Choroid plexus epithelial cell (primary cell): ENCODE data around the gene TPD52L1.

Source experiments
- DNase-seq: peaks from one replicate; pipeline ENCODE4 v3.0.0-alpha.2; 2010; ENCODE audit warnings: low read depth
- H3K4me3 ChIP-seq: 2 replicates; pipeline ENCODE4 v1.5.1; 2011; ENCODE audit warnings: low read depth, mild to moderate bottlenecking, control low read depth, low read length, moderate library complexity
- CTCF ChIP-seq: conservative IDR thresholded peaks from 2 replicates; pipeline ENCODE4 v1.5.1; 2011; ENCODE audit warnings: low read depth, mild to moderate bottlenecking, control low read depth, inconsistent platforms, low read length, moderate library complexity

Gene TPD52L1

GRCh38 chr6:125211352-125211751 is 57.8 kb downstream of the TPD52L1 start:
- no peak for DNase-seq
- no peak overlapping the region for H3K4me3 ChIP-seq
- no peak for TF ChIP-seq CTCF

GRCh38 chr6:125212377-125212776 is 58.8 kb downstream of the TPD52L1 start:
- TF ChIP-seq CTCF, result no peak
- DNase-seq, result no peak
- H3K4me3 ChIP-seq, result no peak overlapping the region

DNA sequence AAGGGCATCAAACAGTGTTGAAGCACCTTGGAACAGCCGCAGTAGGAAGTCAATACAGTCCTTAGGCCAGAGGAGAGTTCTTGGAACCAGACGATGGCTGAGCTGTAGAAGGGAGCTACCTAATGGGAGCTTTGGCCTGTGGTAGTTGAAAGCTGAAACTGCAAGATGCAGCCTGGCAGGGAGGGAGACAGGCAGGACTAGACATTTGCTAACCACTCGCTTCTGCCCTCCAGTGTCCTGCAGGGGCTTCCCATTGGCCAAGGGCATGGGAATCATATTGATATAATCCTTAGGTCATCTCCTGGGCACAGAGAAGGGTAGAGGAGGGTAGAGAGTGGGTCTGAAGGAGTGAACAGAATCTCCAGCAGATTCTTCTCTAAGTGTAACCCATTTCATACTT is 60.4 kb downstream of the TPD52L1 start:
- no peak overlapping the region for H3K4me3 ChIP-seq
- no peak for DNase-seq
- no peak for TF ChIP-seq CTCF

GRCh38 chr6:125215252-125215819 is 61.8 kb downstream of the TPD52L1 start:
- DNase-seq, result no peak
- TF ChIP-seq CTCF, result no peak

GRCh38 chr6:125216015-125216414 is 62.4 kb downstream of the TPD52L1 start:
- H3K4me3 ChIP-seq, result no peak overlapping the region
- DNase-seq, result no peak
- TF ChIP-seq CTCF, result no peak

More at GRCh38 chr6:125215252-125215819, 61.8 kb downstream of the TPD52L1 start:
- H3K4me3 ChIP-seq, result no peak overlapping the region

DNA sequence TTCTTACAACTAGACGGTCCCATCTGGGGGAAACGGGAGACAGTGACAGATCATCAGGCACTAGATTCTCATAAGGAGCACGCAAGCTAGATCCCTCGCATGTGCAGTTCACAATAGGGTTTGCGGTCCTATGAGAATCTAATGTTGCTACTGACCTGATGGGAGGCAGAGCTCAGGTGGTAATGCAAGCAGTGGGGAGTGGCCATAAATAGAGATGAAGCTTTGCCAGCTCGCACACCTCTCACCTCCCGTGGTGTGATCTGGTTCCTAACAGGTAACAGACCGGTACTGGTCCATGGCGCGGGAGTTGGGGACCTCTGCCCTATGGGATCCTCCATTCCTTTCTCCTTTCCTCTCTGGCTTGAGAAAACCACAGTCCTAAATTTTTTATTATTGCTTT is 63.8 kb downstream of the TPD52L1 start:
- DNase-seq, result no peak
- H3K4me3 ChIP-seq, result no peak overlapping the region
- no peak for TF ChIP-seq CTCF

DNA sequence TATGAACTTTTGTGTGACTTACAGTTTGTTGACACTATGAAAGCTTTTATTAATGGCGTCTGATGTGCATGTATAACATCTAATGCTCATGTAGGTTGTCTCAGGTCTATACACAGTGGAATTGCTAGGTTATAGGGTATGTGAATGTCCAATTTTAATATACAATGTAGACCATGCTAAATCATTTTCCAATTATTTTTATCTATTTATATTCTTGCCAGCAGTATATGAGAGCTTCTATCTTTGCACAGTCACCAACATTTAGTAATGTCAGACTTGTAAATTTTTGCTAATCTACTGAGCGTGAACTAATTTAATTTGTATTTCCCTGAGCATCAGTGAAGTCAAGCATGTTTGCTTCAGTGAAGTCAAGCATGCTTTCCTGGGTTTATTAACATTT is 64.4 kb downstream of the TPD52L1 start:
- TF ChIP-seq CTCF, result no peak
- H3K4me3 ChIP-seq, result no peak overlapping the region
- no peak for DNase-seq
